ENCODE measurements around the gene GSTP1.
"Not testable (repeated sequence)": the region's sequence is repeated elsewhere in the genome, so short reads cannot be mapped to it uniquely, and the experiment has no call there.

Gene GSTP1

DNA sequence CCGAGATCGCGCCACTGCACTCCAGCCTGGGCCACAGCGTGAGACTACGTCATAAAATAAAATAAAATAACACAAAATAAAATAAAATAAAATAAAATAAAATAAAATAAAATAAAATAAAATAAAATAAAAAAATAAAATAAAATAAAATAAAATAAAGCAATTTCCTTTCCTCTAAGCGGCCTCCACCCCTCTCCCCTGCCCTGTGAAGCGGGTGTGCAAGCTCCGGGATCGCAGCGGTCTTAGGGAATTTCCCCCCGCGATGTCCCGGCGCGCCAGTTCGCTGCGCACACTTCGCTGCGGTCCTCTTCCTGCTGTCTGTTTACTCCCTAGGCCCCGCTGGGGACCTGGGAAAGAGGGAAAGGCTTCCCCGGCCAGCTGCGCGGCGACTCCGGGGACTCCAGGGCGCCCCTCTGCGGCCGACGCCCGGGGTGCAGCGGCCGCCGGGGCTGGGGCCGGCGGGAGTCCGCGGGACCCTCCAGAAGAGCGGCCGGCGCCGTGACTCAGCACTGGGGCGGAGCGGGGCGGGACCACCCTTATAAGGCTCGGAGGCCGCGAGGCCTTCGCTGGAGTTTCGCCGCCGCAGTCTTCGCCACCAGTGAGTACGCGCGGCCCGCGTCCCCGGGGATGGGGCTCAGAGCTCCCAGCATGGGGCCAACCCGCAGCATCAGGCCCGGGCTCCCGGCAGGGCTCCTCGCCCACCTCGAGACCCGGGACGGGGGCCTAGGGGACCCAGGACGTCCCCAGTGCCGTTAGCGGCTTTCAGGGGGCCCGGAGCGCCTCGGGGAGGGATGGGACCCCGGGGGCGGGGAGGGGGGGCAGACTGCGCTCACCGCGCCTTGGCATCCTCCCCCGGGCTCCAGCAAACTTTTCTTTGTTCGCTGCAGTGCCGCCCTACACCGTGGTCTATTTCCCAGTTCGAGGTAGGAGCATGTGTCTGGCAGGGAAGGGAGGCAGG, at the start of gene GSTP1:
Gene GSTP1 (plus strand): TSS at position 566 of the 958 bp plus-strand sequence. CDS start 32 bp downstream, at position 598.
- H3K4me1 Mint-ChIP-seq = peaks cover 51% of the 10 kb centered on the region
- peak; percentile 84 for DNase-seq
- no peaks in the 10 kb centered on the region for H3K9me3 Mint-ChIP-seq
- peaks cover 17% of the 10 kb centered on the region for H3K36me3 Mint-ChIP-seq
- CTCF ChIA-PET = interaction anchor here (1.2 to 3.2 kb wide), 7 partner anchors 8 to 46 kb away, joined by 3 to 10 read pairs (median 5); partner anchors contain the start of gene NUDT8
- peak within 1 kb of the TSS; percentile 95 for H3K4me3 Mint-ChIP-seq
- H3K27me3 Mint-ChIP-seq = peaks cover 39% of the 10 kb centered on the region
- H3K27ac Mint-ChIP-seq = peak within 1 kb of the TSS; percentile 89

DNA sequence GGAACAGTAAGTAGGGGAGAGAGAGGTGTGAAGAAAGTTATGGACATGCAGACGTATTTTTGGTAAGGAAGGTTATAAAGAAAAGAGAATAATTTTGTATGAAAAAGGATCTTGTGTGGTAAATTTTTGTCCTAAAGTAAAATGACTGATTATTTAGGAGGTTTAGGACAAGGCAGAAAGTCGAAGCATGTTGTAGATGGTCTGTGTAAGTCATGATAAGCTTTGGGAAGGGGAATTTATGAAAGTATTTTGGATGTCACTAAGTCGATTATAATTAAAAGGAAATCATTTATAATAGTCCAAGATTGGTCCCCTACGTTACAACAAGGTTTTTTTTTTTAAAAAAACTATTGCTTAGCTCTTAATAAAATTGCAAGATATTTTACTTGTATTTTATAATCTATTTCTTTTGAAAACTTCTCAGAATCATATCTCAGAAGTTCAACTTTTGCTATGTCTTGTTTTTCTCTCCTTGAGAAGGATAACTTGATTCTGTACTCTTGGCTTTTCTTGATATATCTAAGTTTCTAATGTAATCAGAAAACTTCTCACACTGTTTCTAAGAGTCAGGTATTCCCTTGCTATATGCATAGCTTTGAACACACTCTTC, 49.4 kb upstream of the GSTP1 start:
- Mint-ChIP-seq H3K36me3 (peaks cover 7% of the 10 kb centered on the region), H3K27me3 (peaks cover 3% of the 10 kb centered on the region), H3K9me3 (peaks cover 19% of the 10 kb centered on the region), H3K4me1 (no peaks in the 10 kb centered on the region), H3K4me3 (no peak overlapping the region), H3K27ac (no peak overlapping the region)
- no peak for DNase-seq
- CTCF ChIA-PET = no interaction called here

DNA sequence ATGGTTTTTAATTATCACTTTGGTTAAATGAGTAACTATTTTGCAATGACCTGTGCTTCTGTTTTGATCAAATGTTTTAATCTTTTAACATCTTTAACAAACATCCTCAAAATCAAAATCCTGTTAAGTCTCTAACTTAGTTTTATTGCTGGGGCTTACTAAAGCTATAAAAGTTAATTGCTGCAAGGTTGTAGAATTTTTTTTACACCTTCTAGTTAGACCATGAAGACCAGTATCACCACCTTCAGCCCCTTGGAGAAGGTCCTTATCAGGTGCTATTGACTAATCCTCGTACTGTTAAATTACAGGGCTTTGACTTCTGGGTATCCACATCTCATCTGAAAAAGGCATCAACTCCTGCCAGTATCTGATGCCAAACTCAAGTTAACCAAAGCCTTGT, 48.1 kb upstream of the GSTP1 start:
- H3K27me3 Mint-ChIP-seq = peaks cover 3% of the 10 kb centered on the region
- no peak overlapping the region for H3K4me3 Mint-ChIP-seq
- peaks cover 7% of the 10 kb centered on the region for H3K36me3 Mint-ChIP-seq
- H3K9me3 Mint-ChIP-seq = peaks cover 19% of the 10 kb centered on the region
- CTCF ChIA-PET = no interaction called here
- H3K27ac Mint-ChIP-seq = no peak overlapping the region
- H3K4me1 Mint-ChIP-seq = no peaks in the 10 kb centered on the region
- no peak for DNase-seq

DNA sequence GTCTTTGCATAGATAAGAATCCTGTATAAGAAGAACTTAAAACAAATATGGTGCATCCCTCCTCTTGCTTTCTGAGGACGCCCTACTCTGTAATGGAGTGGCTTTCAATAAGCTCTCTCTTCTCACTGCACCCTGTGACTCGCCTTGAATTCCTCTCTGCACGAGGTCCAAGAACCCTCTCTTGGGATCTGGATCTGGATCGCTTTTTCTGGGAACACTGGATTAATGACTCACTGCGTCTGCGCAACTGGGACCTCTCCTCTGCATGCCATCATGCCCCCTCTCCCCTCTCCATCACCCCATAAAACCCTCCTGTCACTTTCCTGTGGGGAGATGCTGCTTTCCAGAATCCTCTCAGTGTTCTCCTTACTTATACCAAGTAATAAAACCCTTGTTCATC, 45.3 kb upstream of the GSTP1 start:
- no peaks in the 10 kb centered on the region for H3K4me1 Mint-ChIP-seq
- peaks cover 4% of the 10 kb centered on the region for H3K27me3 Mint-ChIP-seq
- H3K27ac Mint-ChIP-seq = no peak overlapping the region
- no peak overlapping the region for H3K4me3 Mint-ChIP-seq
- CTCF ChIA-PET = no interaction called here
- peaks cover 17% of the 10 kb centered on the region for H3K9me3 Mint-ChIP-seq
- H3K36me3 Mint-ChIP-seq = peaks cover 7% of the 10 kb centered on the region
- DNase-seq = no peak

DNA sequence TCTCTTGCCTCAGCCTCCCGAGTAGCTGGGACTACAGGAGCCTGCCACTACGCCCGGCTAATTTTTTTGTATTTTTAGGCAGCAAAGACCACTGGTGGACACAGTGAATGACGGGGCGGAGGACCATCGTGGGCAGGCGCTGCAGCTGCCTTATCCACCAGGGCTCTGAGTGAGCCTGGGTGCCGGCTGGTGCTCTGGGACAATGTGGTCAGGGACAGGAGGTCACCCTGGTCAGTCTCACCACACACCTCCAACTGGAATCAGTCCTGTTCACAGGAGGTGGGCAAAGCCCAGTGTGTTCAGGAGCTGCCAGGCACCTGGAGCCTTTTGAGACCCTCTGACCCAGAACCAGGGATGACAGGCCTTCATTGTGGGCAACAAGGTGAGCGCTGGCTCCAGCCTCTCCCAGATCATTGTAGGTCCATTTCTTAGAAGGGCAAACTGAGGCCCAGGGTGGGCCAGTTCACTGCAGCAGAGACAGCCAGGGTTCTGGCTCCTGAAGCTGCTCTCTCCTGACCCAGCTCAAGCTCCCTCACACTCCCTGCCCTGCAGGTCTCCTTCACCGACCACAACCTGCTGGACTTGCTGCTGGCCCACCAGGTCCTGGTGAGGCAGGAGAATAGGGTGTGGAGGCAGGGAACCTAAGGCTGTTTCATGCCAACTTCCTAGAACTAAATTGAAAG, 44.6 kb upstream of the GSTP1 start:
- DNase-seq = no peak
- Mint-ChIP-seq H3K4me3 (no peak overlapping the region), H3K36me3 (peaks cover 5% of the 10 kb centered on the region), H3K9me3 (peaks cover 12% of the 10 kb centered on the region), H3K27me3 (peaks cover 6% of the 10 kb centered on the region), H3K27ac (no peak overlapping the region), H3K4me1 (no peaks in the 10 kb centered on the region)
- CTCF ChIA-PET = no interaction called here

DNA sequence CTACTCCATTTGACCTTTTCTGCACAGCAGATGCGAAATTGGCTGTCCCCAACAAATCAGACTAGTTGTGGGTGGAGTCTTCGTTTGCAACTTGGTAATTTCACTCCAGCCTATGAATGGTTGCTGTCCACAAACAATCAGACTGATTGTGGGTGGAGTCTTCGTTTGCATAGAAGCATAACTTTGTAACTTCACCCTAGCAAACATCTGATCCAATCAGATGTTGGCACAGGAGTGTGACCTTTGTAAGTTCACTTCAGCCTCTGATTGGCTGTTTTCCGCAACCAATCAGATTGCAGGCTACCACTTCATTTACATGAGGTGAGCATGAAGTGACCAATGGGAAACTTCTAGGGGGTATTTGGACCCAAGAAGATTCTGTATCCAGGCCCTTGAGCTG, 44.1 kb upstream of the GSTP1 start:
- Mint-ChIP-seq H3K9me3 (peaks cover 8% of the 10 kb centered on the region), H3K27ac (no peak overlapping the region), H3K36me3 (peaks cover 1% of the 10 kb centered on the region), H3K4me3 (no peak overlapping the region), H3K4me1 (no peaks in the 10 kb centered on the region), H3K27me3 (peaks cover 12% of the 10 kb centered on the region)
- DNase-seq = no peak
- CTCF ChIA-PET = no interaction called here

DNA sequence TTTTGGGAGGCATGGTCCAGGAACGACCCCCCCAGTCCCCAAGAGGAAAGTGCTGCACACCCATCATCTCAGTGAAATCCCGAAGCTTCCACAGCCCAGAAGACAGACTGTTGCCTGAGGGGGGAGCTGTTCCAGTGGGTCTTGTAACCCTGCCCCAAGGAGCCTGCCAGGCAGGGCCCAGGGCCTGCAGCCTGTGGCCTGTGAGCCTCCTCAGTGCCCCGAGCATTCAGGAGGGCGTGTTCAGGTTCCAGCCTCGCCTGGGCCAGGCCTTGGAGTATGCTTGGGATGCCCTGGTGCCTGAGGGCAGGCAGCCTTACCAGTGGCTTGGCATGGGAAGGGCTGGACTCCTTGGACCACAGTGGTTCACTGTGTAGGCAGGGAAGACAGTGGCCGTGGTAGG, 42.4 kb upstream of the GSTP1 start:
- H3K27ac Mint-ChIP-seq = no peak overlapping the region
- CTCF ChIA-PET = no interaction called here

DNA sequence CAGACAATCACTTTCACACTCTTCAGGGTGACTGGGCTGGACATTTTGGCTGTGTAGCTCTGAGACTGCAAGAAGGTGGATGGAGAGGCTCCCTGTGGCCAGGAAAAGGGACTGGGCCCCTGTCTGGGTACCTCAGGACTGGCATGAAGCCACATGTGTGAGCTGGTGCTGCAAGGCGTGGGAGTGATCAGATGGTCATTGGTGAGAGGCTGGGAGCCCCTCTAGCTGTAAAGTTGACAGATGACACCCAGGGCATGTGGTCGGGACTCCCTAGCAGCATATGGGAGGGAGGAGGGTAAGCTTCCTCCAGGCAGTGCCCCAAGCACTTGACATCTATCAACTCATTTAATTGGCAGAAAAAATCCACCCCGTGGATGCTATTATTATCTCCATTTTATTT, 41.4 kb upstream of the GSTP1 start:
- peaks cover 32% of the 10 kb centered on the region for H3K27me3 Mint-ChIP-seq
- H3K9me3 Mint-ChIP-seq = no peaks in the 10 kb centered on the region
- H3K4me3 Mint-ChIP-seq = no peak overlapping the region
- CTCF ChIA-PET = interaction anchor here (0.6 to 0.7 kb wide), 3 partner anchors 30 to 158 kb away, joined by 3 to 4 read pairs (median 3); no protein-coding TSS in a partner anchor
- no peak for DNase-seq
- H3K27ac Mint-ChIP-seq = no peak overlapping the region
- no peaks in the 10 kb centered on the region for H3K4me1 Mint-ChIP-seq
- H3K36me3 Mint-ChIP-seq = no peaks in the 10 kb centered on the region

More for the DNA sequence above, 42.4 kb upstream of the GSTP1 start:
- H3K4me1 Mint-ChIP-seq = no peaks in the 10 kb centered on the region
- no peak overlapping the region for H3K4me3 Mint-ChIP-seq
- no peaks in the 10 kb centered on the region for H3K9me3 Mint-ChIP-seq
- no peaks in the 10 kb centered on the region for H3K36me3 Mint-ChIP-seq
- DNase-seq = no peak
- peaks cover 27% of the 10 kb centered on the region for H3K27me3 Mint-ChIP-seq

DNA sequence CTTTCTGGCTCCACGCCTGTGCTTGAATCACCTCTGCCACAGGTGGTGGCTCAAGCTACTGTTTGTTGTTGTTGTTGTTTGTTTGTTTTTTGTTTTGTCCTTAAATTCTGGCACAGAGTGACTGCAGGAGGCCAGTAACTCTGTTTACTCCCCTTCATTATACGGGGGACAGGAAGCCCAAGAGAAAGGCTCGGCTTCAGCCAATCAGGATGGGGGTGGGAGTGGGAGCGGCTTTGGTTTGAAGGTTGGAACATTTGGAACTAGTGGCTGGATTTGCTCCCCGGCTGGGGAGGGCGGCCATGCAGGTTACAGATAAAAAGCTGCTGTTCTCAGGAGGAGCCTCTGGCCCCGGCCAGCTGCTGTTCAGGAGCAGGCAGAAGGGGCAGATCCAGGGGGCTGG, 40.6 kb upstream of the GSTP1 start:
- Mint-ChIP-seq H3K27me3 (peaks cover 32% of the 10 kb centered on the region), H3K4me3 (no peak overlapping the region), H3K9me3 (no peaks in the 10 kb centered on the region), H3K27ac (no peak overlapping the region), H3K36me3 (no peaks in the 10 kb centered on the region), H3K4me1 (no peaks in the 10 kb centered on the region)
- no peak for DNase-seq
- CTCF ChIA-PET = interaction anchor here (0.7 kb wide), 1 partner anchor 29 kb away, joined by 3 read pairs; no protein-coding TSS in a partner anchor

DNA sequence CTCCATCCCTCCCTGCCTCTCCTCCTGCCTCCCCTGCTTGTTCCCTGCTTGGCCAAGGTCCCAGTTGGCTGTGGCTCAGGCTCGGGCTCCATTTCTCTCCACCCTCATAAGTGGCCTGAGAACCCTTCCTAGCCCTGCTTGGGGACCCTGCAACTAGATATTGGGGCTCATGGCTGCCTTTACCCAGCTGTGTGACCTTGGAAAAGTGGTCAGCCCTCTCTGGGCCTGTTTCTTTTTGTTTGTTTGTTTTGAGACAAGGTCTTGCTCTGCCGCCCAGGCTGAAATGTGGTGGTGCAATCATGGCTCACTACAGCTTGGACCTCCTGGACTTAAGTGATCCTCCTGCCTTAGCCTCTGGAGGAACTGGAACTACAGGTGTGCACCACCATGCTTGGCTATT, 40.0 kb upstream of the GSTP1 start:
- peaks cover 32% of the 10 kb centered on the region for H3K27me3 Mint-ChIP-seq
- no peak overlapping the region for H3K27ac Mint-ChIP-seq
- no peaks in the 10 kb centered on the region for H3K4me1 Mint-ChIP-seq
- no peaks in the 10 kb centered on the region for H3K9me3 Mint-ChIP-seq
- CTCF ChIA-PET = no interaction called here
- no peaks in the 10 kb centered on the region for H3K36me3 Mint-ChIP-seq
- no peak for DNase-seq
- H3K4me3 Mint-ChIP-seq = no peak overlapping the region

DNA sequence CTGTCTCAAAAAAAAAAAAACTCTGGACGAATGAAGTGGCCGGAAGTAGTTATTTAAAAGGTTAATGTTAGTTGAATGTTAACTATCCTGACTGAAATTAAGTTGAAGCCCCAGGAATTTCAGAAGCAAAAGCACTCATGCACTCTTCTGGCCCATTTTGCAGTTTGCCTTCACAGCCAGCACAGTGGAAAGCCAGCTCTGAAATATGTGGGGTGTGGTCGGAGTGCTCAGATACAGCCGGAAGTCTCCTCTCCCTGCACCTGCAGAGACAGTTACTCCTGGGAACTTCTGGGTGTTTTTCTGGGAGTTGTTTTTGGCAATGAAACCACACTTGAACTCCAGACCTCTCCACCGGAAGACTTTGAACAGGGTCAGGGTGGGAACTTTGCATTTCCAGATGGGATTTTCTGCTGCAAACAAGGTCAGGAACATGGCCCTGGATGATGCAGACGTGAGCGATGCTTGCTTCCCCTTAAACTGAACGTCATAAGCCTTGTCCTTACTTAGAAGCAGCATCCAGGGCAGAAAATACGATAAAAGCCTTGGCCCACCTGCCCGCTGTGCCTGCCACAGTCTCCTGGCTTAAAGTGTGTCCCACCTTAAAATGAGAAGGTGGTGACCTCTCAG, 38.9 kb upstream of the GSTP1 start:
- H3K4me3 Mint-ChIP-seq = no peak overlapping the region
- no peak for DNase-seq
- CTCF ChIA-PET = no interaction called here

DNA sequence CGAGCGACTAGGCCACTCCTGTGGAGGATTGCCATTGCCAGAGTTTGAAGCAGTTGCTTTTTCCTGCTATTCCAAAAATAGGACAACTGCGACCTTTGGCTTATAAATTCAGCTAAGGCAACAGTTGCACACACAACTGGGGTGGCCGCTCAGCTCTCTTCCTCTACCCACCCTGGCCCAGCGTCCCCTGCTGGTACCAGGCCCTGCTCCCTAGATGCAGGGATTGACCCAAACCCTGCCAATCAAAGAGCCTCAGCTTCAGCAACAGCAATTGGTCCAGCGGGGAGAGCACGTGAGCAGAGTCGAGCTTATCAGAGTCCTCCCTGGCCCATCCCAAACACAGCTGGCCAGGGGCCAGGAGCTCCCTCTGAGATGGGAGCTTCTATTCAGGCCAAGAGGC, 38.3 kb upstream of the GSTP1 start:
- H3K4me1 Mint-ChIP-seq = no peaks in the 10 kb centered on the region
- no peak overlapping the region for H3K4me3 Mint-ChIP-seq
- H3K27ac Mint-ChIP-seq = no peak overlapping the region
- peaks cover 34% of the 10 kb centered on the region for H3K27me3 Mint-ChIP-seq
- DNase-seq = no peak
- no peaks in the 10 kb centered on the region for H3K36me3 Mint-ChIP-seq
- peaks cover 4% of the 10 kb centered on the region for H3K9me3 Mint-ChIP-seq
- CTCF ChIA-PET = no interaction called here

More for the DNA sequence above, 38.9 kb upstream of the GSTP1 start:
- no peak overlapping the region for H3K27ac Mint-ChIP-seq
- peaks cover 32% of the 10 kb centered on the region for H3K27me3 Mint-ChIP-seq
- H3K4me1 Mint-ChIP-seq = no peaks in the 10 kb centered on the region
- H3K9me3 Mint-ChIP-seq = no peaks in the 10 kb centered on the region
- H3K36me3 Mint-ChIP-seq = no peaks in the 10 kb centered on the region

DNA sequence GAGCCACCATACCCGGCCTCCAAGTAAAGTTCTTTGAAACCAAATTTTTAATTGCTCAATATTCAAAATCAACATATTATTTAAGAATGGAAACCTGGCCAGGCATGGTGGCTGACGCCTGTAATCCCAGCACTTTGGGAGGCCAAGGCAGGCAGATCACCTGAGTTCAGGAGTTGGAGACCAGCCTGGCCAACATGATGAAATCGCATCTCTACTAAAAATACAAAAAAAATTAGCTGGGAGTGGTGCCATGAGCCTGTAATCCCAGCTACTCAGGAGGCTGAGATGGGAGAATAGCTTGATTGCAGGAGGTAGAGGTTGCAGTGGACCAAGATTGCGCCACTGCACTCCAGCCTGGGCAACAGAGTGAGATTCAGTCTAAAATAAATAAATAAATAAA, 35.5 kb upstream of the GSTP1 start:
- peaks cover 53% of the 10 kb centered on the region for H3K27me3 Mint-ChIP-seq
- DNase-seq, H3K4me1 Mint-ChIP-seq, H3K27ac Mint-ChIP-seq, H3K9me3 Mint-ChIP-seq, CTCF ChIA-PET, H3K36me3 Mint-ChIP-seq, H3K4me3 Mint-ChIP-seq: not testable (repeated sequence)

DNA sequence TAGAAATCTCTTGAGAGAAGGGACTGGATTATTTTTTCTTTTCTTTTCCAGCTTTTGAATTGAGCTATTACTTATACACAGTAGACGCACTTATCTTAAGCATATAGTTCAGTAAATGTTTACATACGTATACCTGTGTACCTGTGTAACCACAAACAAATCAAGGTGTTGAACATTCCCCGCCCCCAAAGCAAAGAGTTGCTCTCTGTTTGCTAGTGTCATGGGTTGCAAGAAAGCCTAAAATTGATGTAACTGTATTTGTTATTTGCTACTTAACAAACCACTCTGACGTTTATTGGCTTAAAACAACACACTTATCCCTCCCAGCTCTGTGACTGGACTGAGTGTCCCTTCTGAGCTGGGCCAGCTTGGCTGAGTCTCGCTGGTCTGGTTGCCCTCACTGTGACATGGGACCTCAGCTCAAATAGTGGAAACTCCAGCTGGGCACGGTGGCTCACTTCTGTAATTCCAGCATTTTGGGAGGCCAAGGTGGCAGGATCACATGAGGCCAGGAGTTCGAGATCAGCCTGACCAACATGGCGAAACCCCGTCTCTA, 35.0 kb upstream of the GSTP1 start:
- Mint-ChIP-seq H3K4me1 (no peaks in the 10 kb centered on the region), H3K36me3 (no peaks in the 10 kb centered on the region), H3K27me3 (peaks cover 53% of the 10 kb centered on the region), H3K27ac (no peak overlapping the region), H3K9me3 (peaks cover 8% of the 10 kb centered on the region), H3K4me3 (no peak overlapping the region)
- DNase-seq = no peak
- CTCF ChIA-PET = no interaction called here

All from activated naive CD4-positive, alpha-beta T cell treated with anti-CD3 and anti-CD28 coated beads, Interleukin-2, amount 10 ng/mL, durations not matched to agents 7 days and 5 days (primary cell).